HepG2 (cell line): ENCODE measurements around the gene CPED1. TPM values are rescaled to one million over a fixed set of nuclear protein-coding genes. Genes with fewer than 3 reads are reported as not detected.

Experiments used
- ATAC-seq: fragments of 200-7000 bp; cut with Tn5 transposase; 3 replicates; pipeline ENCODE4 v1.9.1; 2020; ENCODE audit warnings: mild to moderate bottlenecking, moderate library complexity
- BruUV-seq: library from RNA; stranded (reverse); fragments of 400-500 nt; replicated peaks from 2 replicates; lab custom pipeline; 2021; lab: Mats Ljungman, UMichigan
- CTCF ChIA-PET: fragments of 300-600 bp; formaldehyde crosslinking; extraction: SDS; loops from one replicate; lab custom pipeline; 2021; ENCODE audit warnings: low total read pairs, inconsistent platforms, low intra/inter-chr PET ratio; lab: Yijun Ruan, JAX
- POLR2A ChIA-PET: fragments of 350-600 bp; sonication (Branson Sonifier 250); formaldehyde crosslinking; loops from one replicate; lab custom pipeline; 2020; ENCODE audit warnings: antibody characterized with exemption, inconsistent platforms; lab: Yijun Ruan, JAX
- DNase-seq: peaks from one replicate; pipeline ENCODE4 v3.0.0-alpha.2; 2015; ENCODE audit warnings: low spot score
- FAIRE-seq: peaks from 3 replicates; lab custom pipeline; 2011; peaks lifted over from hg19 to GRCh38; lab: Jason Lieb, UNC
- H2AFZ ChIP-seq: one replicate; pipeline ENCODE4 v1.6.1; 2011; ENCODE audit warnings: low read length, inconsistent platforms
- H3K27ac ChIP-seq: fragments of 300-600 bp; 3 replicates; pipeline ENCODE4 v1.8.0; 2011; ENCODE audit warnings: mixed run types, mild to moderate bottlenecking, mixed read lengths, low read length, inconsistent platforms; ENCODE audit not compliant: insufficient read depth; ENCODE audit errors: extremely low read length
- H3K27me3 ChIP-seq, 2 experiments: fragments of 200-600 bp in 1 of 2; 2 replicates in 1 of 2; 3 replicates in 1 of 2; pipeline versions ENCODE4 v1.6.0 to v1.8.0; 2011; ENCODE audit warnings: low read length in 2 of 2, mild to moderate bottlenecking in 2 of 2, moderate library complexity in 2 of 2, inconsistent platforms in 1 of 2; ENCODE audit not compliant: insufficient read depth in 2 of 2, control insufficient read depth in 1 of 2
- H3K36me3 ChIP-seq, 2 experiments: fragments of 200-600 bp in 1 of 2; replicated peaks in 1 of 2; 2 replicates in 1 of 2; 3 replicates in 1 of 2; pipeline versions ENCODE4 v1.5.1 to v1.8.0; 2011; ENCODE audit warnings: low read length in 2 of 2, inconsistent platforms in 1 of 2; ENCODE audit not compliant: insufficient read depth in 2 of 2, control insufficient read depth in 1 of 2
- H3K4me1 ChIP-seq: 2 replicates; pipeline ENCODE4 v1.5.1; 2012; ENCODE audit warnings: low read length, inconsistent platforms; ENCODE audit not compliant: insufficient read depth
- H3K4me2 ChIP-seq: 2 replicates; pipeline ENCODE4 v1.6.0; 2011; ENCODE audit warnings: low read depth, low read length, inconsistent platforms
- H3K4me3 ChIP-seq, 3 experiments: fragments of 200-600 bp in 1 of 3; sonication (generic), shearing (Covaris generic) in 1 of 3; replicated peaks in 1 of 3; 2 replicates each; pipeline ENCODE4 v1.5.1; 2011 to 2016; ENCODE audit warnings: low read length in 3 of 3, inconsistent platforms in 2 of 3, low read depth in 2 of 3, mild to moderate bottlenecking in 2 of 3, control low read depth in 1 of 3, mixed read lengths in 1 of 3; ENCODE audit not compliant: insufficient read depth in 1 of 3
- H3K79me2 ChIP-seq: one replicate; pipeline ENCODE4 v1.6.1; 2011; ENCODE audit warnings: low read length, inconsistent platforms; ENCODE audit not compliant: insufficient read depth
- H3K9ac ChIP-seq: 2 replicates; pipeline ENCODE4 v1.6.0; 2011; ENCODE audit warnings: mild to moderate bottlenecking, low read depth, low read length, inconsistent platforms; ENCODE audit not compliant: insufficient read depth
- H3K9me3 ChIP-seq: 2 replicates; pipeline ENCODE4 v1.5.1; 2012; ENCODE audit warnings: mild to moderate bottlenecking, low read length
- H4K20me1 ChIP-seq: 2 replicates; pipeline ENCODE4 v1.6.0; 2011; ENCODE audit warnings: inconsistent platforms, mild to moderate bottlenecking, low read length, moderate library complexity; ENCODE audit not compliant: insufficient read depth
- MAFF ChIP-seq: IDR thresholded peaks from 2 replicates; pipeline ENCODE4 v1.6.1; 2011; ENCODE audit warnings: low read depth, low read length, improper control_type of control experiment
- MAFK ChIP-seq, 2 experiments: IDR thresholded peaks in 1 of 2; conservative IDR thresholded peaks in 1 of 2; 2 replicates each; pipeline ENCODE4 v1.6.1; 2011; ENCODE audit warnings: improper control_type of control experiment in 2 of 2, low read length in 2 of 2
- RAD51 ChIP-seq: fragments of 450-650 bp; IDR thresholded peaks from 2 replicates; pipeline ENCODE4 v1.6.1; 2016; ENCODE audit warnings: borderline replicate concordance
- TOE1 ChIP-seq: sonication (generic); formaldehyde crosslinking; IDR thresholded peaks from 2 replicates; pipeline ENCODE4 v1.4.0; 2020; ENCODE audit warnings: mild to moderate bottlenecking, missing genetic modification reagents
- WGBS: methylation state at CpG from one replicate; pipeline ENCODE4 v1.1.6; 2017; ENCODE audit warnings: low lambda C conversion rate; 5-methylcytosine and 5-hydroxymethylcytosine counted together
- in situ Hi-C: cut with HindIII; loops from 2 replicates; pipeline ENCODE4 v1.10.0; 2017; ENCODE audit warnings: low pct_unique_long_range_greater_than_20kb; ENCODE audit not compliant: extremely low pct_ligation_motif_present
- intact Hi-C: fragments of 100-400 bp; cut with micrococcal nuclease; formaldehyde crosslinking; loops from one replicate; pipeline ENCODE4 v1.10.0; 2022; ENCODE audit not compliant: unreplicated experiment
- polyA plus RNA-seq, 8 experiments: library from polyadenylated mRNA; depleted of rRNA in 3 of 8; stranded (reverse) in 7 of 8; unstranded in 1 of 8; fragments of >200 nt; fragmentation: Illumina TruSeq in 4 of 8; extraction: Trizol in 4 of 8; gene quantifications; 2 replicates each; pipeline versions ENCODE4 v1.2.1 to v1.2.3, GENCODE V29; 2011 to 2016; ENCODE audit warnings: low read depth in 4 of 8, missing spikeins in 1 of 8, mixed read lengths in 1 of 8; ENCODE audit not compliant: insufficient read depth in 1 of 8
- total RNA-seq, 5 experiments: library from RNA; depleted of rRNA; stranded (reverse); fragments of >200 nt; fragmentation: Illumina TruSeq; extraction: Trizol; gene quantifications; 2 replicates each; pipeline ENCODE4 v1.2.3, GENCODE V29; 2016; ENCODE audit warnings: low read depth in 1 of 5
- TF ChIP-seq, protein P1 (sequence below): sonication (generic); formaldehyde crosslinking; IDR thresholded peaks from 2 replicates; pipeline ENCODE4 v1.4.0; 2020; ENCODE audit warnings: mild to moderate bottlenecking, low read depth, missing genetic modification reagents

Gene CPED1
- total and polyA plus RNA-seq, 2 of the 13 experiments (the other 11 are each of a cell fraction or from before 2014, with no cell fraction given): 11.5 to 27.0 TPM

DNA sequence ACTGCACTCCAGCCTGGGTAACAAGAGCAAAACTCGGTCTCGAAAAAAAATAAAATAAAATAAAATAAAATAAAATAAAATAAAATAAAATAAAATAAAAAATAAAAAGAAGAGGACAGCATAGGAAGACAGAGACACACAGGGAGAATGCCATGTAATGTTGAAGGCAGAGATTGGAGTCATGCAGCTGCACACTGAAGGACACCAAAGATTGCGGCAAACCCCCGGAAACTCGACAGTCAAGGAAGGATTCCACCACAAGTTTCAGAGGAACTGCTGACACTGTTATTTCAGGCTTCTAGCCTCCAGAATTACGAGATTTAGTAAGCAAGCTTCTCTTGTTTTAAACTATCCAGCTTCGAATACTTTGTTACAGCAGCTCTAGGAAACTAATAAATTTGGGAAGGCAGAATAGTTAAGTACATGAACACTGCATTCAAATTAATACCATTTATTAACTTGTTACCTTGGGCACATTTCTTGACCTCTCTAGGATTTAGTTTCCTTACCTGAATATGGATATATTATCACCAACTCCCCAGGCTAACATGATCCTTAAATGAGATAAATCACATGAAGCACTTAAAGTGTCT is 9.5 kb downstream of the CPED1 start:
- no TSS peak for BruUV-seq
- DNase-seq (no peak), FAIRE-seq (no peak), ATAC-seq (no peak)
- WGBS: 11% methylated on average over 7 of the region's 7 CpGs
- H4K20me1 ChIP-seq: no peaks in the 10 kb centered on the region
- in situ Hi-C loops: no loop called here
- no peaks in the 10 kb centered on the region for H3K27me3 ChIP-seq
- H3K79me2 ChIP-seq: no peaks in the 10 kb centered on the region
- H3K4me3 ChIP-seq: no peak overlapping the region
- intact Hi-C loops: no loop called here
- ChIA-PET POLR2A (no interaction called here), CTCF (no interaction called here)
- no peak overlapping the region for H3K27ac ChIP-seq
- no peak overlapping the region for H2AFZ ChIP-seq
- no peaks in the 10 kb centered on the region for H3K4me1 ChIP-seq
- no peaks in the 10 kb centered on the region for H3K9me3 ChIP-seq
- TF ChIP-seq, protein P1, sequence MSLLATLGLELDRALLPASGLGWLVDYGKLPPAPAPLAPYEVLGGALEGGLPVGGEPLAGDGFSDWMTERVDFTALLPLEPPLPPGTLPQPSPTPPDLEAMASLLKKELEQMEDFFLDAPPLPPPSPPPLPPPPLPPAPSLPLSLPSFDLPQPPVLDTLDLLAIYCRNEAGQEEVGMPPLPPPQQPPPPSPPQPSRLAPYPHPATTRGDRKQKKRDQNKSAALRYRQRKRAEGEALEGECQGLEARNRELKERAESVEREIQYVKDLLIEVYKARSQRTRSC (CRISPR knock-in tag): no peak
- no peak for TF ChIP-seq RAD51
- TF ChIP-seq MAFK (conservative IDR thresholded peaks at IDR 0.05 in 1 of 2, IDR thresholded peaks at IDR 0.05 in 1 of 2; ENCODE audit: low read length in 2 of 2): peak; percentile 19 to 51; a peak in 1 of 4 replicates
- 0 out of 2 replicates have a peak, but pooled peaks have one; percentile 8 for TF ChIP-seq MAFF
- no peaks in the 10 kb centered on the region for H3K36me3 ChIP-seq
- no peak overlapping the region for H3K4me2 ChIP-seq
- no peak overlapping the region for H3K9ac ChIP-seq

DNA sequence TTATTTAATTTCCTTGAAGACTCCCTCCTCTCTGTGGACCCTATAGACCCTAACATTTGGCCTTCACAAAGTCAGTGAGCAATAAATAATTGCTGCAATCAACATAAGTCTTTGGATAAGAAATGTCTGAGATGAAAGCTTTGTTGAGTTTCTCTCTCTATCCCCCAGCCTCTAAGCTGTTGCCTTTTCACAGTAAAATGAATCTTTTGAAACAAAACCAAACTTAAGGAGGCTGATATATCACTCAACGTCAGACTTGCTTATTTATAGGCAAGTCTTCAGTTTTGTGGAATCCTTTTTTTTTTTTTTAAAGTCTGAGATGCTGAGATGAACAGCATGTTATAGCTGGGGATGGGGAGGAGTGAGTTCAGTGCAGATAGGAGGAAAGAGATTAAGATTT is 10.0 kb downstream of the CPED1 start:
- H3K27ac ChIP-seq: no peak overlapping the region
- H3K9ac ChIP-seq: no peak overlapping the region
- H3K4me3 ChIP-seq: no peak overlapping the region
- no peaks in the 10 kb centered on the region for H3K36me3 ChIP-seq
- no peaks in the 10 kb centered on the region for H3K9me3 ChIP-seq
- intact Hi-C loops (no loop called here), in situ Hi-C loops (no loop called here)
- 0% methylated on average over 1 of the region's 1 CpG for whole genome bisulfite sequencing
- FAIRE-seq (no peak), DNase-seq (no peak), ATAC-seq (no peak)
- no peak overlapping the region for H3K4me2 ChIP-seq
- H4K20me1 ChIP-seq: no peaks in the 10 kb centered on the region
- no peaks in the 10 kb centered on the region for H3K79me2 ChIP-seq
- H3K4me1 ChIP-seq: no peaks in the 10 kb centered on the region
- ChIA-PET CTCF (no interaction called here), POLR2A (no interaction called here)
- BruUV-seq: no TSS peak
- H3K27me3 ChIP-seq: no peaks in the 10 kb centered on the region
- H2AFZ ChIP-seq: no peak overlapping the region
- TF ChIP-seq TOE1 (CRISPR knock-in tag): no peak
